ENCODE data around the gene NEURL4. TPM values are rescaled to one million over a fixed set of nuclear protein-coding genes. Genes with fewer than 3 reads are reported as not detected.
A peak's percentile ranks its signal among the peaks of the same experiment; 100 is the strongest.

Gene NEURL4
- polyA plus RNA-seq, 1 of the 3 experiments (the other 2 are of a cell fraction): 22.1 TPM

DNA sequence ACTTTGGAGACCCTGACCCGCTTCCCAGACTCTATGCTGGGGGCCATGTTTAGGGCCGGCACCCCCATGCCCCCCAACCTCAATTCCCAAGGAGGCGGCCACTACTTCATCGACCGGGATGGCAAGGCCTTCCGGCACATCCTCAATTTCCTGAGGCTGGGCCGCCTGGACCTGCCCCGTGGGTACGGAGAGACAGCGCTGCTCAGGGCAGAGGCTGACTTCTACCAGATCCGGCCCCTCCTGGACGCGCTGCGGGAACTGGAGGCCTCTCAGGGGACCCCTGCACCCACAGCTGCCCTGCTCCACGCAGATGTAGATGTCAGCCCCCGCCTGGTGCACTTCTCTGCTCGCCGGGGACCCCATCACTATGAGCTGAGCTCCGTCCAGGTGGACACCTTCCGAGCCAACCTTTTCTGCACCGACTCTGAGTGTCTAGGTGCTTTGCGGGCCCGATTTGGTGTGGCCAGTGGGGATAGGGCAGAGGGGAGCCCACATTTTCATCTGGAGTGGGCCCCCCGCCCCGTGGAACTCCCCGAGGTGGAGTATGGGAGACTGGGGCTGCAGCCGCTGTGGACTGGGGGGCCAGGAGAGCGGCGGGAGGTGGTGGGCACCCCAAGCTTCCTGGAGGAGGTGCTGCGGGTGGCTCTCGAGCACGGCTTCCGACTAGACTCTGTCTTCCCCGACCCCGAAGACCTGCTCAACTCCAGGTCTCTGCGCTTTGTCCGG, 23.9 kb upstream of the NEURL4 start:
- Histone ChIP-seq H3K27ac (ENCODE audit: low read depth in 2 of 2, low read length in 1 of 2) (peak overlapping the region in 1 of 2 experiments; percentile 99; a peak in 2 of 4 replicates), H3K79me2 (ENCODE audit: insufficient read depth) (peaks cover 38% of the 10 kb centered on the region), H3K9ac (peak overlapping the region; percentile 100), H4K20me1 (ENCODE audit: insufficient read depth) (no peaks in the 10 kb centered on the region; the same call in 1 of the 2 replicates), H3F3A (replicated peaks; ENCODE audit: insufficient read depth) (peaks cover 15% of the 10 kb centered on the region), H3K36me3 (replicated peaks in 1 of 2; ENCODE audit: control insufficient read depth in 1 of 2, insufficient read depth in 2 of 2, low read length in 1 of 2) (no peaks in the 10 kb centered on the region), H3K4me1 (ENCODE audit: control insufficient read depth in 1 of 2, insufficient read depth in 2 of 2, low read depth in 1 of 2, low read length in 1 of 2) (peaks cover 19 to 48% of the 10 kb centered on the region in 2 experiments; a peak in 2 of 4 replicates), H3K4me3 (ENCODE audit: low read depth in 2 of 2, low read length in 1 of 2) (peak overlapping the region; percentile 69 to 97), H3K9me2 (no peaks in the 10 kb centered on the region), H3K27me3 (ENCODE audit: insufficient read depth) (no peaks in the 10 kb centered on the region), H3K9me3 (no peaks in the 10 kb centered on the region), H2AFZ (ENCODE audit: low read depth) (no peak overlapping the region), H3K4me2 (peak overlapping the region; percentile 100)
- 97% methylated on average over 23 of the region's 37 CpGs for whole genome bisulfite sequencing (ENCODE audit: low lambda C conversion rate)
- no peak for DNase-seq
- ChIA-PET CTCF (interaction anchor here (0.7 to 5.2 kb wide), 17 partner anchors 9 to 265 kb away, joined by 3 to 52 read pairs (median 6); partner anchors contain the start of genes ACAP1, SENP3 and SOX15), POLR2A (interaction anchor here (0.6 to 2.0 kb wide), 2 partner anchors 23 to 849 kb away, joined by 3 to 5 read pairs; no protein-coding TSS in a partner anchor)
- no peak for TF ChIP-seq REST (IDR thresholded peaks at IDR 0.05; ENCODE audit: low read depth, low read length)
- no peak for TF ChIP-seq CHD2 (IDR thresholded peaks at IDR 0.05; ENCODE audit: low read length, partially characterized antibody)
- TF ChIP-seq RXRA (IDR thresholded peaks at IDR 0.05; ENCODE audit: borderline replicate concordance, low read depth): no peak
- no peak for TF ChIP-seq MEF2A (IDR thresholded peaks at IDR 0.05; ENCODE audit: borderline replicate concordance, low read depth)
- TF ChIP-seq, protein P1, sequence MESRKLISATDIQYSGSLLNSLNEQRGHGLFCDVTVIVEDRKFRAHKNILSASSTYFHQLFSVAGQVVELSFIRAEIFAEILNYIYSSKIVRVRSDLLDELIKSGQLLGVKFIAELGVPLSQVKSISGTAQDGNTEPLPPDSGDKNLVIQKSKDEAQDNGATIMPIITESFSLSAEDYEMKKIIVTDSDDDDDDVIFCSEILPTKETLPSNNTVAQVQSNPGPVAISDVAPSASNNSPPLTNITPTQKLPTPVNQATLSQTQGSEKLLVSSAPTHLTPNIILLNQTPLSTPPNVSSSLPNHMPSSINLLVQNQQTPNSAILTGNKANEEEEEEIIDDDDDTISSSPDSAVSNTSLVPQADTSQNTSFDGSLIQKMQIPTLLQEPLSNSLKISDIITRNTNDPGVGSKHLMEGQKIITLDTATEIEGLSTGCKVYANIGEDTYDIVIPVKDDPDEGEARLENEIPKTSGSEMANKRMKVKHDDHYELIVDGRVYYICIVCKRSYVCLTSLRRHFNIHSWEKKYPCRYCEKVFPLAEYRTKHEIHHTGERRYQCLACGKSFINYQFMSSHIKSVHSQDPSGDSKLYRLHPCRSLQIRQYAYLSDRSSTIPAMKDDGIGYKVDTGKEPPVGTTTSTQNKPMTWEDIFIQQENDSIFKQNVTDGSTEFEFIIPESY (IDR thresholded peaks at IDR 0.05; ENCODE audit: borderline replicate concordance, low read depth): no peak
- no peak for TF ChIP-seq YY1 (IDR thresholded peaks at IDR 0.05; ENCODE audit: low read depth)
- TF ChIP-seq NRF1 (IDR thresholded peaks at IDR 0.05; ENCODE audit: low read depth, low read length): no peak
- TF ChIP-seq JUND (IDR thresholded peaks at IDR 0.05): no peak
- TF ChIP-seq EZH2phosphoT487 (IDR thresholded peaks at IDR 0.05; ENCODE audit: borderline replicate concordance, low read depth): no peak
- TF ChIP-seq GATA2 (CRISPR knock-in tag; IDR thresholded peaks at IDR 0.05): no peak
- no peak for TF ChIP-seq FOXM1 (IDR thresholded peaks at IDR 0.05; ENCODE audit: low read depth)
- TF ChIP-seq SIN3A (IDR thresholded peaks at IDR 0.05; ENCODE audit: borderline replicate concordance, low read depth, low read length): no peak
- no peak for TF ChIP-seq EP300 (IDR thresholded peaks at IDR 0.05; ENCODE audit: borderline replicate concordance in 1 of 2, low read depth in 1 of 2, low read length in 1 of 2)
- TF ChIP-seq, protein P2, sequence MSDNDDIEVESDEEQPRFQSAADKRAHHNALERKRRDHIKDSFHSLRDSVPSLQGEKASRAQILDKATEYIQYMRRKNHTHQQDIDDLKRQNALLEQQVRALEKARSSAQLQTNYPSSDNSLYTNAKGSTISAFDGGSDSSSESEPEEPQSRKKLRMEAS (IDR thresholded peaks at IDR 0.05; ENCODE audit: low read depth): no peak

Data from SK-N-SH (cell line).